Amniotic stem cell (primary cell): ENCODE measurements around the gene ANO2.
A peak's percentile ranks its signal among the peaks of the same experiment; 100 is the strongest.
"Not testable (repeated sequence)": the region's sequence is repeated elsewhere in the genome, so short reads cannot be mapped to it uniquely, and the experiment has no call there.

ENCODE experiments used
- DNase-seq: peaks from one replicate; lab custom pipeline; 2025; lab: John Stamatoyannopoulos, UW

ANO2 gene

DNA sequence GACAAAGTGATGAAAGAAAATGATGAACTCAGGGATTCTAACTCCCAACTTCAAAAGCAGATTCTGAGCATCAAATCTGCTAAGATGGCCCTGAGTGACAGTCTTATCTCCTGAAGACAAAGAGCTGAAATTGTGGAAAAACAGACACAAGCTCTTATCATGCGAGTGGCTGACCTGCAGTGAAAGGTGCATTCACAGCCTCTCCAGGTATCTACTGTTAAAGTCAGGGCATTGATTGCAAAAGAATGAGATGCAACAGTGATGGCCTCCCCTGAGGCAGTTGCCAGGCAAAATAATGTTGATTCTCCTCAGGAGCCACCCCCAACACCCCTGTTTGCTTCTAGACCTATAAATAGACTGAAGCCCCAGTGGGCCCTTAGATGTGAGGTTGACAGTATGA, 126.2 kb downstream of the ANO2 start:
- DNase-seq: not testable (repeated sequence)

GRCh38 chr12:5817246-5817645, 127.8 kb downstream of the ANO2 start:
- no peak for DNase-seq

- no peak for DNase-seq
Measured at GRCh38 chr12:5809586-5809985, 135.5 kb downstream of the ANO2 start.

- peak; percentile 78 for DNase-seq
Measured at GRCh38 chr12:5808981-5809380, 136.1 kb downstream of the ANO2 start.

DNA sequence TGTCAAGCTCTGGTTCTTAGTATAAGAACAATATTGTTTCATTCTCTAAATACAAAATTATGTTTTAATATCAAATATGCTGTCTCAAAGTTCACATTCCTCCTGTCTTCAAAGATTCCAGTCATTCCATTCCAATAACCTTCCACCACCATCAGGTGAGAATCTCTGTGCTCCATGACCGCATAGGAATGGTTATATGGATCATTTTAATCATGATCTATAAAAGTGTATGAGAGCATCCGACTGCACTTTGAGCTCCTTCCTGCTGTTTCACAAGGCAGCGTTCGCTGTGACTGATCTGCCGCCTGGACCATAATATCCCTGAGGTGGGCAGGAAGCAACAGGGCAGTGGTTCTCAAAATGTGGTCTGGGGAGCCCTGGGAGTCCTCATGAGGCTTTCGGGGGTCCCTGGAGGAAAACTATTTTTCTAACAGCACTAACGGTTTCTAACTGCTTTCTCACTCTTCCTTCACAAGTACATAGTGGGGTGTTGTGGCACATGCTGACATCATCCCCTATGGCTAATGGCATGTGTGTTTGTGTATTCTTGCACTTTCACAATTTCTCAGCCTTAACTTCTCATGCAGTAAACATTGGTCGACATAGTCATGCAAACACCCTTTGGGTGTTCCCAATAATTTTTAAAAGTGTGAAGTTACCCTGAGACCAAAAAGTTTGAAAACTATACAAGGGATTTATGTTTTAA, 137.4 kb downstream of the ANO2 start:
- no peak for DNase-seq

DNA sequence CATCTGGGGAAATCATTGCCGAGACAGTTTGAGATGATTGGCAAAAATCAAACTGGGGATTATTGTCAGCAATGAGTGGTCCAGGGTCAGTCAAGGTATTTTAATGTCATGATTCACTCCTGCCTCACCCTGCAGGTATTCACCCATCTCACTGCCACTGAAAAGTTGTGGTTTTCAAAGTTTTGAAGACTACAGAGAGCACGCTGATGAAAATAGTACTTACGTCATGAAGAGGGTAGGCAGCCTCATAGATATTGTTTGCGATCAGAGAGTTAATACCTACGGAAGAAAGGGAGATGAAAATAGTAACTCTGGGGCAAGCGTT, 138.0 kb downstream of the ANO2 start:
- no peak for DNase-seq

DNA sequence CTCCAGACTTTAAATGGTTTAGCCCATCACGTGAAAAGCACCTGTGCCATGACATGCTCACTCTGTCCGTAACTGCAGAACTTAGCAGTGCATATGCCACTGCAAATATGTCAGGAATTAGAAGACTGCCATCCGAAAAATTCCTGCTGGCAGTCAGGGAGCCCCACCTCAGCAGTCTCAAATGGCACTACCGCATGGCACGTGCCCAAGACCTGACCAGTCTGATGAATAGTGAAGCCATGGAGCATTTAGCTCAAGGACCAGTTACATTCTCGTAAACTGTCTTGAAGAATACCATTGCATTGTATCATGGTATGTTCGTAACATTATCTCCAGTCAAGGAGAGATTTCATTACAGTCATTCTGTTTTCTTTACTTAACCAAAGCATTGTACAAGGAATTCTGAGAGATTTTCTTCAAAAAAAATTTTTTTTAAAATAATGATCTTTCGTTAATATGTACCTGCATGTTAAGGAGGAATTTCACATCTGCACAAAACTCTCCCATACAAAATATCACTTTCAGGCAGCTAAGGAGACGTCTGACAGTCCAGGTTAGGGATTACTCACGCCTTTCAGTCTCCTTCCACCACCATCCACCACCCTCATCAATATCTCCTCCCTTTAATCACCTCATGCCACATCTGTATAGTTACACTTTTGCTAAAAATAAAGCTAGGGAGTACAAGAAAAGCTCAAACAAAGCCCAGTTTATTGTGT, 138.5 kb downstream of the ANO2 start:
- DNase-seq: no peak

- no peak for DNase-seq
Measured at GRCh38 chr12:5803532-5803931, 141.5 kb downstream of the ANO2 start.

DNA sequence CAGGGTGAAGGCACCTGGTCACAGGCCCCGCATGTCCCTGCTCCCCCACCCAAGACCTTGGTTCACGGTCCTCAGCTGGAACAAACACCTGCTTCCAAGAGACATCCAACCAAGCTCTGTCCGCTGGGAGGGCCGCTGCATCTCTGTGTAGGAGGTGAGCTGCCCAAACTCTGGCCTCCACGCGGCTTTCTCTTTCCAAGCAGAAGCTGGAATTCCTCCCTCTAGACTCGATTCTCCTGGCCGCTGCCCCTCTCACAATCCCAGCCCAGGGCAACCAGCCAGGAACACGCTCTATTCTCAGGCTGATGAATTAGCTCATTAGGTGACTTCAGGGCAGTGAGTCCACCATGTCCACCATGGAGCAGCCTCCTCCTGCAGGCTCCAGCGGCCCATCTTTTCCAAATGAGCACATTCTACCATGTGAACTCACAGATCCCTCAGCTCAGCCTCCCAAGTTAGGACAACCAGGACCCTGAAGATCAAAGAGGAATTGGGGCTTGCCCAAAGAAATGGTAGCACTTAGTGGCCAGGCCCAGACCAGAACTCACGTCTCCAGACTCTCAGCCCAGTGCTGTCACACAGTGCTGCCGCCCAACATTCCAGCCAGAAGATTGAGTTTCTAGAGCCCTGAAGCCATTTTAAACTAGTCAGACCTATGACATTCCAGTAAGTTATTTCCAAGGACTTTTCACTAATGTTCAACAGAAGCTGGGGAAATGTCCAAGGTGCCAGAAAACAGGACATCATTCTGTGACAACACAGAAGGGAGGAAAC, 146.6 kb downstream of the ANO2 start:
- DNase-seq: no peak

DNA sequence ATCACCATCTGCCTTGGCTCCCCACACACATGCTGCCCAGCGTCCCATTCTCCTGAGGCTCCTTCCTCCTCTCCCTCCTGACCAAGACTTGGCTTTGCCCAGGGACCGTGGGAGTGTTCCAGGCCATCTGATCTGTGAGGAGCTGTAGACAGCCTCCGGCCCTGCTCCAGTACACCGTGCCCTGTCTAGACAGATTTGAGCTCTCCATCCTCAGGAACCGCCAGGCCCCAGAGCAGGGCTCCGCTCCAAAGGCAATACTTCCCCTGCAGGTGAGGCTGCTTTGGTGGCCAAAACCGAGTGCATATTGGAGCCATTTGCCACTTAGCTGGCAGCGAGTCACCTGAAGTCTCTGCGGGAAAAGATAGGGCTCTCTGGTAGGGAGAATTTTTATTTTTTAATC, 147.4 kb downstream of the ANO2 start:
- no peak for DNase-seq

GRCh38 chr12:5796959-5797225, 148.2 kb downstream of the ANO2 start:
- DNase-seq: no peak

GRCh38 chr12:5796171-5796958, 148.7 kb downstream of the ANO2 start:
- DNase-seq: no peak

- no peak for DNase-seq
Measured at GRCh38 chr12:5794156-5794555, 150.9 kb downstream of the ANO2 start.

DNA sequence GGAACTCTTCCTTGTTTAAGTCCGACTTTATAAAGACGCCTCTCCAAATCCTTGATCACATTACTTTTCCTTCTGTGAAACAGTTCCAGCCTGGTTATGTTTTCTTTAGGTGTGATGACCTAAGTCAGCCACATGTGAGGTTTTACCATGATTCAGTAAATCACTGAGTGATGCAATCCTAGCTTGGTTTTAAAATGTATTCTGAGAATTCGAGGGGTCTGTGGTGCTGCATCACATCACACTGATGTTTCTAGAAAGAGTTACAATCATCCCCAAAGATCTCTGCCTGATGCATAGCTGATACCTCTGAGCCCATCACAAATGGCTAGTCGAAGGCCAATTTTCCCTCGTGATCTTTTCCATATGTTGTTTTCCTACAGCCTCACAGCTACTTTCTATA, 152.7 kb downstream of the ANO2 start:
- no peak for DNase-seq

DNA sequence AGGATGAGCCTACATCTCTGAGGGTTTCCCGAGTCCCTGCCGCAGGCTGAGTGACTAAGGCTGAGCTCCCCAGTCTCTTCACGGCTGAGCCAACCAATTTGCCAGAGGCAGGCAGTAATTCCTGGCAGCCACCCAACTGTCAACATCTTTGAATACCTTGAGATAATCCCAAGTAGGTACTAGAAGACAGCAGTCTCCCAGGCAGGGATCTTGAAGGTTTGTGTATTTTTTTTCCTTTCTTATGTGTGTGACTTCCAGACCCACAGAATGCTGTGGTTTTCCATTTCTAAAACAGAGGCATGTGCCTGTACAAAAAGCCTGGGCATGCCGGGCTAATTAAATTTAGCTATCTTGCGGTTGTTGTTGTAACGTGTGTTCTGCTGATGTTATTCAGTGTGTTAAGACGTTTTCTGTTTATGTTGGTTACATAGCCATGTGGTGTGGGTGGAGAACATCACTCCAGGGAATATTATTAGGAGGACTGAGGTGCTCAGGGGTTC, 155.5 kb downstream of the ANO2 start:
- DNase-seq: no peak

- no peak for DNase-seq
Measured at GRCh38 chr12:5787828-5788227, 157.2 kb downstream of the ANO2 start.

DNA sequence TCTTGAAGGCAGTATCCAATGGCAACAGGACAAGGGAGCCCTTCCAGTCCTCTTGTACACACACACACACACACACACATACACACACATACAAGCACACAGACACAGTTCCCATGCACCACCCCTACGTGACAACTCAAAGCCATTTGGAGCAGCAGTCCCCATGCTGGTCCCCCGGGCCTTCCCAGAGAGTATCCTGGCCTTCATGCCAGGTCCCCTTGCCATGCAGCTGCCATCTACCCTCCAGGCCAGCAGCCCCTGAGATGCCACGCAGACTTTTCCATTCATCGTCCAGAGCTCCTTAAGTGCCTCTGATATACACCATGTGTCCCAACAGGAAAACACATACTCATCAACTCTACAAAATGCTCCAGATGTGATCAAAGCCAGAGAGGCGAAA, 159.5 kb downstream of the ANO2 start:
- DNase-seq: no peak

DNA sequence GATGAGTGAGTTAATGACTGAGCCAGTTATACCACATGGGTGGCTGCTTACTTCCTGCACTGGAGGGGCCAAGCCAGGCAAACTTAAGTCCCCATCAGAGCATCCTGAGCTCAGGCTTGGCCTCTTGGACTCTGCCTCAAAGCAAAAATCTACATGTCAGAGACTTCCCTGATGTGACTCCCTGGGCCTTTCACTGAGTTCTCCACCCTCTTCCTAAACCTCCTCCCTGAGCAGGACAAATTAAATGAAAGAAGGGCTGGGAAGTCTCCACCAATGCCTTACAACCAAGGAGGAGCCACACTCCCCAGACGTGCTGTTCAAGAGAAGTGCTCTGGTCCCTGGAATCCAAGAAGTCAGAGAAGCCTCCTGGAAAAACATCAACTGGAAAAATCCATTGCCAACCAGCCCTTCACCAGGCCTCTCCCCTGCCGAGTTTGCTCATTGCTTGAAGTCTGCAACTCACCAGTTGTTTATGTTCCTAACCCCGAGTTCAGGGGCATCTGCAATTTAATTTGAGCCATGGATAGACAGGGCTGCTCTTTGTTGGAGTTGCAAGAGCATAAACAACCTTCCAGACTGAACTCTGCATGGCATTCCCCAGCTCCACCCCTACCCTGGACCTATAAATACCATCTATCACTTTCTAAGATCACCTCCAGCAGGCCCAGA, 160.5 kb downstream of the ANO2 start:
- DNase-seq: no peak

DNA sequence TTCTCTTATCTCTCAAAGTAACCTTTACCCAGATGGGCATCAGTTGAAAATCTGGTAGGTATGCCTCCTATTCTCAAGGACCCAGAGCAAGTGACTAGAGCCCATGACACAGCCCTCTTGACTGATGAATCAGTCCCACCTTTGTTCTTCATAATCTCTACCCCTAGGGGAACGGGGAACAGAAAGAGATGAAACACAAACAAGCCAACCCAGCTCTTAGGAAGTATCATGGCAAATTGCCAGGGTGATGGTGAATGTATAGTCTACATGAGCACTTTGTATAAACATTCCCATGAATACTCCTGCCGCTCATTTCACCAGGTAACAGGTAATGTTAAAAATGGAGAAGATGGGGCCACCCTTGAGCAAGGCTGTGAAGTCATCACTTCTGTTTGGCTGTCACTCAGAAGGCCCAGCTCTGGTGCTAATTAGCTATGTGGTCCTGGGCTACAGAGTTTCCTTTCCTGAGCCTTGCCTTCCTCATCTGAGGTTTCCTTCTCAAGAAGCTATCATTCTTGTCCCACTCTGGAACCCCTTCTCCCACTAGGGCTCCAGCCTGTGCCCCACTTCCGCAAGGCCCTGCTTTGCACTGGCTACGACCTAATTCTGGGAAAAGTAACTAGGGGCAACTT, 161.7 kb downstream of the ANO2 start:
- no peak for DNase-seq

- no peak for DNase-seq
Measured at GRCh38 chr12:5780536-5780935, 164.5 kb downstream of the ANO2 start.

DNA sequence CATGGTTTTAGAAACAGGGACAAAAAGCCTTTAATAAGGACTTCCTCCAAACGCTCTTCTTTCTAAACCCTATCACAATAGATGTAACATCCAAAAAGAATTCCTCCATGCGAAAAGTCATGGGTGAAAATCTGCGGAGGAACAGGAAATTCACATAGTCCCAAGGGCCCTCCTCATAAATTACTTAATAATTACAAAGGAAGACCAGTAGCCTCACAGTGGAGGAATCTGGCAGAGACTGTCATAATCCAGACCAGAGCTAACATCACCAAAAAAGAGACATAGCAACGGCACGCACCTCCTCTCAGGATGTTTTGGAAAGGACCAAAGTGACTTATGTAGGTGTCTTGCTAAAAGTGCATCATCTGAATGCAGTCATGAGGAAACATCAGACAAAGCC, 165.7 kb downstream of the ANO2 start:
- DNase-seq: no peak
